HS-27A (cell line): ENCODE results near the gene SLC4A8.

ENCODE experiments used
- DNase-seq: peaks from one replicate; pipeline ENCODE4 v3.0.0-alpha.2; 2012; ENCODE audit warnings: low read depth, missing footprints

SLC4A8 gene

GRCh38 chr12:51527966-51528365 lies 103.3 kb downstream of the SLC4A8 start:
- no peak for DNase-seq

- peak; percentile 63 for DNase-seq
Observed at GRCh38 chr12:51528852-51529650, 104.4 kb downstream of the SLC4A8 start.

- no peak for DNase-seq
Observed at GRCh38 chr12:51529651-51529970, 105.0 kb downstream of the SLC4A8 start.

- no peak for DNase-seq
Observed at GRCh38 chr12:51530208-51530607, 105.6 kb downstream of the SLC4A8 start.

- no peak for DNase-seq
Observed at GRCh38 chr12:51531284-51531977, 106.8 kb downstream of the SLC4A8 start.

GRCh38 chr12:51531978-51532497 lies 107.4 kb downstream of the SLC4A8 start:
- peak; percentile 75 for DNase-seq

GRCh38 chr12:51533799-51534198 lies 109.2 kb downstream of the SLC4A8 start:
- DNase-seq = no peak

- DNase-seq = no peak
Observed at GRCh38 chr12:51534216-51535074, 109.8 kb downstream of the SLC4A8 start.

GRCh38 chr12:51536159-51536558 lies 111.5 kb downstream of the SLC4A8 start:
- no peak for DNase-seq

GRCh38 chr12:51538149-51538548 lies 113.5 kb downstream of the SLC4A8 start:
- no peak for DNase-seq

GRCh38 chr12:51538599-51538998 lies 114.0 kb downstream of the SLC4A8 start:
- no peak for DNase-seq

GRCh38 chr12:51540996-51541395 lies 116.4 kb downstream of the SLC4A8 start:
- DNase-seq = no peak

GRCh38 chr12:51546097-51546496 lies 121.5 kb downstream of the SLC4A8 start:
- no peak for DNase-seq

- no peak for DNase-seq
Observed at GRCh38 chr12:51547606-51548005, 123.0 kb downstream of the SLC4A8 start.

- no peak for DNase-seq
Observed at GRCh38 chr12:51548241-51548640, 123.6 kb downstream of the SLC4A8 start.

GRCh38 chr12:51549637-51550036 lies 125.0 kb downstream of the SLC4A8 start:
- DNase-seq = no peak
